Fibroblast of pulmonary artery (primary cell): ENCODE measurements around the gene TMEM33.

Experiments
- DNase-seq: peaks from one replicate; pipeline ENCODE4 v3.0.0-alpha.2; 2010; ENCODE audit warnings: low read depth
- H3K4me3 ChIP-seq: replicated peaks from 2 replicates; pipeline ENCODE4 v1.5.1; 2011; ENCODE audit warnings: low read depth, mild to moderate bottlenecking, control low read depth, low read length, moderate library complexity
- TF ChIP-seq, protein P1 (sequence below): IDR thresholded peaks from 2 replicates; pipeline ENCODE4 v1.5.1; 2011; ENCODE audit warnings: mild to moderate bottlenecking, control low read depth, low read length, inconsistent platforms; ENCODE audit errors: missing control alignments

TMEM33 gene

DNA sequence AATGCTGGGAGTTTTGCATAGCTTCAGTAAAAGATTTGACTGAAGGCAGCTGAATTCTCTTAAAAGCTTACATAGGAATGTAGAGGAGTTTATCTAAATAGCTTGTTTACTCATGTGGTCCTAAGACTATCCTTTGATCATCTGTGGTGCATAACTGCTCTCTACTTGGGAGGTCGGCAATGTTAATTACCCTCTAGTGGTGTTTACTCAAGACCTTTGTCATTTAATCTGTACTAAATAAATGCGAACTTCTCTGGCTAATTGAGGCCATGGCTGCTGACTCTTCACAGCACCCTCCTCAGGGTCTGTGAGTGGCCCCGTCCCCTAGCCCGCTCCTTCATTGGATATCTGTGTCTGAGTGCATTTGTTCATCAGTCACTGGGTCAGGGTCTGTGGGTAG is 13.8 kb upstream of the TMEM33 start:
- DNase-seq = no peak
- TF ChIP-seq, protein P1, sequence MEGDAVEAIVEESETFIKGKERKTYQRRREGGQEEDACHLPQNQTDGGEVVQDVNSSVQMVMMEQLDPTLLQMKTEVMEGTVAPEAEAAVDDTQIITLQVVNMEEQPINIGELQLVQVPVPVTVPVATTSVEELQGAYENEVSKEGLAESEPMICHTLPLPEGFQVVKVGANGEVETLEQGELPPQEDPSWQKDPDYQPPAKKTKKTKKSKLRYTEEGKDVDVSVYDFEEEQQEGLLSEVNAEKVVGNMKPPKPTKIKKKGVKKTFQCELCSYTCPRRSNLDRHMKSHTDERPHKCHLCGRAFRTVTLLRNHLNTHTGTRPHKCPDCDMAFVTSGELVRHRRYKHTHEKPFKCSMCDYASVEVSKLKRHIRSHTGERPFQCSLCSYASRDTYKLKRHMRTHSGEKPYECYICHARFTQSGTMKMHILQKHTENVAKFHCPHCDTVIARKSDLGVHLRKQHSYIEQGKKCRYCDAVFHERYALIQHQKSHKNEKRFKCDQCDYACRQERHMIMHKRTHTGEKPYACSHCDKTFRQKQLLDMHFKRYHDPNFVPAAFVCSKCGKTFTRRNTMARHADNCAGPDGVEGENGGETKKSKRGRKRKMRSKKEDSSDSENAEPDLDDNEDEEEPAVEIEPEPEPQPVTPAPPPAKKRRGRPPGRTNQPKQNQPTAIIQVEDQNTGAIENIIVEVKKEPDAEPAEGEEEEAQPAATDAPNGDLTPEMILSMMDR = no peak
- no peak overlapping the region for H3K4me3 ChIP-seq

DNA sequence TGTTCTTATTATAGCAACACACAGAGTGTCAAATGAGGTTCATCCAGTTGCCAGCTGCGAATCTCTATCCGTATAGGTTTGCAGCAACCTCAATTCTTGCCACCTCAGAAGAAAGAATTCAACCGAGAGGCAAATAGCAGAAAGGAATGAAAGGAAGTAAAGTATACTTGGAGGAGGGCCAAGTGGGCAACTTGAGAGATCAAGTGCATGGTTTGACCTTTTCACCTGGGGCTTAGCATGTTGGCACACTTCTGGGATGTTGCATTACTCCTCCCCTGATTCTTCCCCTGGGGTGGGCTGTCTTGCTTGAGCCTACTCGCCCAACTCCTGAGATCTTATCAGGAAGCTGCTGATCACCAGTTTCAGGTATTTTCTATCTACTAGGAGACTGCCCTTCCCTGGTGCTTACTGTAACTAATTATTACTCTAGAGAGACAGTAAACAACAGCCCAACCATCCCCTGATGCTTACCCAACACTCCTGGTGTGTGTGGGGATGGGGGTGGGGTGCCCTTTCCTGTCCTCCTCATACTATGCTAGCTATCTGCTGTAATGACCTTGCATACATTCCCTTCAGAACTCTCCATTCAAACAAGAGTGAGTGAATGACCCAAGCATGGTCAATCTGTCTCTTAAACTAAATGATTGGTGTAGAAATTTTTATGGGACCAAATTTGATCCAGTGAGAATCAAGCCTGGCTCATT is 7.3 kb upstream of the TMEM33 start:
- TF ChIP-seq, protein P1 = no peak
- DNase-seq = no peak
- no peak overlapping the region for H3K4me3 ChIP-seq

DNA sequence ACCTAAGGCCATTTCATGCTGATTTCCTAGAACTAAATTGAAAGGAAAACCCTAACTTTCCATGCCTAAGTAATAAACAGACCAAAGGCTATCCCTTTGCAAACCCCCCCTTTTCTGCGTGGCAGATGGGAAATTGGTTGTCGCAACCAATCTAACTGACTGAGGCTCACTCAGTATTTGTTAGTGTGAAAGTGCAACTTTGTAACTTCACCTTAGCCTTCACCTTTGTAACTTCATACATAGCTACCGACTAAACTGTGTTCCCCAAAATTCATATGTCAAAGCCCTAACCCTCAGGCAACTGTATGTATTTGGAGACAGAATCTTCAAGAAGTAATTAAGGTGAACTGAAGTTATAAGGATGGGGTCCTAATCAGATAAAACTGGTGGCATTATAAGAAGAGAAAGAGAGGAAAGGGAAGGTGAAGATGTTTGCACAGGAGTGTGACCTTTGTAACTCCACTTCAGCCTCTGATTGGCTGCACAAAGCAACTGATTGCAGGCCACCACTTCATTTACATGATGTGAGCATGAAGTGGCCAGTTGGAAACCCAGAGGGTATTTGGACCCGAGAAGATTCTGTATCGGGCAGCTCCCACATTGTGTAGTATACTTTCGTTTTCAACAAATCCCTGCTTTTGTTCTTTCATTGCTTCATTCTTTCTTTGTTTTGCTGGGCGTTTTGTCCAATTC is 4.9 kb upstream of the TMEM33 start:
- no peak for DNase-seq
- TF ChIP-seq, protein P1 = no peak
- H3K4me3 ChIP-seq = no peak overlapping the region

DNA sequence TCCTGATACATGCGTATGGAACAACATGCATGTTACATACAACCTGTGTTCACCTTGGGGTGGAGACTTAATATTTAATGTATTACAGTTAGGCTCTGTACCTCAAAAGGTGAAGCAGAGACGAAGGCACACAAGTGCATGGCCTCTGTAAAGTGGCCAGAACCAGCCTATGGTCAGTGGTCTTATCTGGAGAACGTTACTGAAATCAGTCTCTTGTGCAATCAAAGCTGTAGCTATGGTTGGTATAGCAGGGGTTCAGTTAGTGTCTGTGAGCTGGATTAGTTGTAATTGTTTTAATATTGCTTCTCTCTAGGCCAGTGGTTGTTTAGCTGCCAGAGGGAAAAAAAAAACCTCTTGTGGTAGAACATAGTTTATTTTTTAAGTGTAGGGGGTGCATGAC is 2.2 kb upstream of the TMEM33 start:
- DNase-seq = no peak
- TF ChIP-seq, protein P1 = no peak
- no peak overlapping the region for H3K4me3 ChIP-seq

DNA sequence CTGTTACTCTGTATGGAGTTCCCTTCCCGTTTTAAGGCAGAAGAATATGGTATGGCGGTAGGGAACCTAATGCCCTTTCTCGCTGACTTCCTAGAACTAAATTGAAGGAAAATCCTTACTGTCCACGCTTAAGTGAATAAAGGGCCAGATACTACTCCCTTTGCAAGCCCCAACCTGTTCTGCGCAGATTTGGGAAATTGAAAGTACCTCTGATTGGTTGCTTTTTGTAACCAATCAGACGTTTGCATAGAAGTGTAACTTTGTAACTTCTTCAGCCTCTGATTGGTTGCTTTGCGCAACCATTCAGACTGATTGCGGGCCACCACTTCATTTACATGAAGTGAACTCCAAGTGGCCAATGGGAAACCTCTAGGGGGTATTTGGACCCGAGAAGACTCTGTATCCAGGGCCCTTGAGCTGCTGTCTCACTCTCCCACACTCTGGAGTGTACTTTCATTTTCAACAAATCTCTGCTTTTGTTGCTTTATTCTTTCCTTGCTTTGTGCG is 1.2 kb upstream of the TMEM33 start:
- no peak for DNase-seq
- no peak overlapping the region for H3K4me3 ChIP-seq
- TF ChIP-seq, protein P1 = no peak

DNA sequence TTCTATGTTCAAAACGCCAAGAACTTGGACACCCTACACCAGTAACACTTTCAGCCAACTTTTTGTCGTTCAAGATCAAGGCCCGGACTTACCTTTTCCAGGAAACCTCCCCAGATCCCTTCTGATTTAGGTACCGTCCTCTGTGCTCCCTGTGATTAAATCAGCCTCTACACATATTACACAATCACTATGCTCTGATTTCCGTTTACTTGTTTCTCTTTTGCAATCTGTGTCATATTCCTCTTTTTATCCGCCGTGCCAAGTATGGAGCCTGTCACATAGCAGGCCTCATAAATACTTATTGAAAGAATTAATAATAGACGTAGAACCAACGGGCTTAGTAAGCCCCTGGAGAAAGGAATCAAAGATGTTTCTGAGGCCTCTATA is 722 bp upstream of the TMEM33 start:
- peak overlapping the region; percentile 97 for H3K4me3 ChIP-seq
- no peak for DNase-seq

More for the DNA sequence above, 722 bp upstream of the TMEM33 start:
- TF ChIP-seq, protein P1 = no peak
